ENCODE data around the gene NAT8L.

- TF ChIP-seq CTCF (IDR thresholded peaks at IDR 0.05): no peak
- TF ChIP-seq TCF7L2 (IDR thresholded peaks at IDR 0.05; ENCODE audit: low read depth, low read length): no peak
- no peak for TF ChIP-seq SIN3A (IDR thresholded peaks at IDR 0.05; ENCODE audit: borderline replicate concordance, insufficient read depth, low read depth, low read length)
- TF ChIP-seq REST (IDR thresholded peaks at IDR 0.05; ENCODE audit: insufficient read depth in 1 of 2, low read depth in 2 of 2, low read length in 1 of 2): no peak
- no peak for TF ChIP-seq POLR2AphosphoS5 (IDR thresholded peaks at IDR 0.05; ENCODE audit: low read depth, low read length)
These were observed 837 bp downstream of the NAT8L start for GRCh38 chr4:2059726-2060602.

Data from Panc1 (cell line).